ENCODE measurements around the gene CD300LG. TPM values are rescaled to one million over a fixed set of nuclear protein-coding genes. Genes with fewer than 3 reads are reported as not detected.

CD300LG gene
- total and polyA plus RNA-seq, 2 donors from 2014 or later: 1.2 to 3.1 TPM

GRCh38 chr17:43814714-43815113 lies 32.3 kb upstream of the CD300LG start:
- Histone ChIP-seq H3K36me3 (ENCODE audit: control insufficient read depth in 2 of 3, insufficient read depth in 3 of 3, low read length in 3 of 3) (no peaks in the 10 kb centered on the region), H3K27ac (ENCODE audit: low read depth in 2 of 2, low read length in 2 of 2) (no peak overlapping the region), H3K9me3 (ENCODE audit: control insufficient read depth in 2 of 3, insufficient read depth in 1 of 3, low read length in 3 of 3) (no peaks in the 10 kb centered on the region), H3K9ac (ENCODE audit: low read length in 3 of 3) (no peak overlapping the region), H3K4me1 (ENCODE audit: control insufficient read depth in 2 of 3, insufficient read depth in 2 of 3, low read depth in 1 of 3, low read length in 3 of 3) (no peaks in the 10 kb centered on the region), H3K27me3 (ENCODE audit: control insufficient read depth, insufficient read depth, low read length) (no peaks in the 10 kb centered on the region), H3K4me3 (ENCODE audit: low read length in 3 of 3) (no peak overlapping the region)
- TF ChIP-seq, protein P1, sequence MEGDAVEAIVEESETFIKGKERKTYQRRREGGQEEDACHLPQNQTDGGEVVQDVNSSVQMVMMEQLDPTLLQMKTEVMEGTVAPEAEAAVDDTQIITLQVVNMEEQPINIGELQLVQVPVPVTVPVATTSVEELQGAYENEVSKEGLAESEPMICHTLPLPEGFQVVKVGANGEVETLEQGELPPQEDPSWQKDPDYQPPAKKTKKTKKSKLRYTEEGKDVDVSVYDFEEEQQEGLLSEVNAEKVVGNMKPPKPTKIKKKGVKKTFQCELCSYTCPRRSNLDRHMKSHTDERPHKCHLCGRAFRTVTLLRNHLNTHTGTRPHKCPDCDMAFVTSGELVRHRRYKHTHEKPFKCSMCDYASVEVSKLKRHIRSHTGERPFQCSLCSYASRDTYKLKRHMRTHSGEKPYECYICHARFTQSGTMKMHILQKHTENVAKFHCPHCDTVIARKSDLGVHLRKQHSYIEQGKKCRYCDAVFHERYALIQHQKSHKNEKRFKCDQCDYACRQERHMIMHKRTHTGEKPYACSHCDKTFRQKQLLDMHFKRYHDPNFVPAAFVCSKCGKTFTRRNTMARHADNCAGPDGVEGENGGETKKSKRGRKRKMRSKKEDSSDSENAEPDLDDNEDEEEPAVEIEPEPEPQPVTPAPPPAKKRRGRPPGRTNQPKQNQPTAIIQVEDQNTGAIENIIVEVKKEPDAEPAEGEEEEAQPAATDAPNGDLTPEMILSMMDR (IDR thresholded peaks at IDR 0.05; ENCODE audit: borderline replicate concordance, extremely low read depth, insufficient read depth): no peak
- DNase-seq (no peak), FAIRE-seq (no peak)
- intact Hi-C loops (cut with DNase I): no loop called here

GRCh38 chr17:43816336-43817320 lies 30.3 kb upstream of the CD300LG start:
- no peak for DNase-seq
- Histone ChIP-seq H3K4me1 (ENCODE audit: control insufficient read depth in 2 of 3, insufficient read depth in 2 of 3, low read depth in 1 of 3, low read length in 3 of 3) (no peaks in the 10 kb centered on the region), H3K4me3 (ENCODE audit: low read length in 3 of 3) (no peak overlapping the region), H3K36me3 (ENCODE audit: control insufficient read depth in 2 of 3, insufficient read depth in 3 of 3, low read length in 3 of 3) (no peaks in the 10 kb centered on the region), H3K27me3 (ENCODE audit: control insufficient read depth, insufficient read depth, low read length) (no peaks in the 10 kb centered on the region), H3K9ac (ENCODE audit: low read length in 3 of 3) (no peak overlapping the region), H3K27ac (ENCODE audit: low read depth in 2 of 2, low read length in 2 of 2) (no peak overlapping the region), H3K9me3 (ENCODE audit: control insufficient read depth in 2 of 3, insufficient read depth in 1 of 3, low read length in 3 of 3) (no peaks in the 10 kb centered on the region)
- TF ChIP-seq, protein P1 (IDR thresholded peaks at IDR 0.05; ENCODE audit: borderline replicate concordance, extremely low read depth, insufficient read depth): no peak
- intact Hi-C loops (cut with DNase I): no loop called here
- no peak for FAIRE-seq

DNA sequence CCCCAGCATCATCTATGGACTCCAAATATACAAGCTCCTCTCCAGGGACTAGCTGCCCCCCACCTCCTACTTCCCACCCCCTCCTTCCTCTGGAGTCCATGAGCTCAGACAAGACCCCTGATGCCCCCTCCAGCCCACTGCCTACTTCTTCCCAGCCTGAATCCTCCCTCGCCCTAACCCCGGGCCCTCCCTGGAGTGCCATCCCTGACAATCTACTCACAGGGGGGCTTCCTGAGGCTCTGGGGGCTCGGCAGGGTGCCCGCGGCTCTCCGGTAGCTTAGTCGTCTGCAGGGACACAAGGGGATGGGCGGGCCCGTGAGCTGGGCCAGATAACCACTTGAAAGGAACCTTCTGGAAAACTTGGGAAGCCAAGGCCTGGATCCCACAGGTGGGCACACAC lies 29.1 kb upstream of the CD300LG start:
- Histone ChIP-seq H3K9ac (ENCODE audit: low read length in 3 of 3) (no peak overlapping the region), H3K36me3 (ENCODE audit: control insufficient read depth in 2 of 3, insufficient read depth in 3 of 3, low read length in 3 of 3) (no peaks in the 10 kb centered on the region), H3K27ac (ENCODE audit: low read depth in 2 of 2, low read length in 2 of 2) (no peak overlapping the region), H3K9me3 (ENCODE audit: control insufficient read depth in 2 of 3, insufficient read depth in 1 of 3, low read length in 3 of 3) (no peaks in the 10 kb centered on the region), H3K4me3 (ENCODE audit: low read length in 3 of 3) (no peak overlapping the region), H3K27me3 (ENCODE audit: control insufficient read depth, insufficient read depth, low read length) (no peaks in the 10 kb centered on the region), H3K4me1 (ENCODE audit: control insufficient read depth in 2 of 3, insufficient read depth in 2 of 3, low read depth in 1 of 3, low read length in 3 of 3) (no peaks in the 10 kb centered on the region)
- intact Hi-C loops (cut with DNase I): no loop called here
- DNase-seq: no peak
- TF ChIP-seq, protein P1 (IDR thresholded peaks at IDR 0.05; ENCODE audit: borderline replicate concordance, extremely low read depth, insufficient read depth): no peak
- no peak for FAIRE-seq
